Lung microvascular endothelial cell (primary cell): ENCODE data around the gene USP37. TPM values are rescaled to one million over a fixed set of nuclear protein-coding genes. Genes with fewer than 3 reads are reported as not detected.

ENCODE experiments used
- DNase-seq, 2 donors: peaks; one replicate each; pipeline versions ENCODE4 v3.0.0 to v3.0.0-alpha.2; 2010; ENCODE audit warnings: low read depth in 2 of 2
- total RNA-seq: library from RNA; depleted of rRNA; stranded (reverse); fragments of >200 nt; gene quantifications from 2 replicates; pipeline ENCODE4 v1.2.1, GENCODE V29; 2014

Gene USP37
- total RNA-seq: 4.8 and 8.9 TPM in 2 replicates

GRCh38 chr2:218568190-218569037, at the start of gene USP37, which contains the start of gene CNOT9:
USP37 (minus strand) TSS chr2:218568351; CDS start chr2:218558653, 9,698 bp downstream.
CNOT9 (plus strand) TSS chr2:218568839; CDS start chr2:218568955, 116 bp downstream.
- DNase-seq: peak; percentile 99

- no peak for DNase-seq
Measured at GRCh38 chr2:218615868-218616315, 47.7 kb upstream of the USP37 start.

- peak; percentile 59 to 78 for DNase-seq
Measured at GRCh38 chr2:218607436-218608115, 39.4 kb upstream of the USP37 start, which contains the start of gene PLCD4. PLCD4 (plus strand) TSS chr2:218607899; CDS start chr2:218615740, 7,841 bp downstream.

- DNase-seq: peak in 1 of 2 donors; percentile 32
Measured at GRCh38 chr2:218605432-218605831, 37.3 kb upstream of the USP37 start.

GRCh38 chr2:218585541-218585940, 17.4 kb upstream of the USP37 start:
- no peak for DNase-seq

- DNase-seq: no peak
Measured at GRCh38 chr2:218583983-218584850, 16.1 kb upstream of the USP37 start.

- peak in 1 of 2 donors; percentile 72 for DNase-seq
Measured at GRCh38 chr2:218582076-218582475, 13.9 kb upstream of the USP37 start.

- no peak for DNase-seq
Measured at GRCh38 chr2:218578272-218578877, 10.2 kb upstream of the USP37 start.

GRCh38 chr2:218577482-218578220, 9.5 kb upstream of the USP37 start:
- no peak for DNase-seq

- no peak for DNase-seq
Measured at GRCh38 chr2:218576854-218577253, 8.7 kb upstream of the USP37 start.

GRCh38 chr2:218570850-218571249, 2.7 kb upstream of the USP37 start:
- peak; percentile 58 to 73 for DNase-seq

GRCh38 chr2:218569661-218570500, 1.7 kb upstream of the USP37 start:
- peak; percentile 78 to 86 for DNase-seq

- peak; percentile 89 for DNase-seq
Measured at GRCh38 chr2:218569038-218569431, 884 bp upstream of the USP37 start.

- DNase-seq: peak in 1 of 2 donors; percentile 16
Measured at GRCh38 chr2:218567797-218568189, 358 bp downstream of the USP37 start.

GRCh38 chr2:218566296-218566695, 1.9 kb downstream of the USP37 start:
- no peak for DNase-seq

- DNase-seq: no peak
Measured at GRCh38 chr2:218564056-218564455, 4.1 kb downstream of the USP37 start.

GRCh38 chr2:218558986-218559385, 9.2 kb downstream of the USP37 start:
- no peak for DNase-seq

GRCh38 chr2:218557941-218558340, 10.2 kb downstream of the USP37 start:
- DNase-seq: peak; percentile 6 to 16

- no peak for DNase-seq
Measured at GRCh38 chr2:218555527-218555926, 12.6 kb downstream of the USP37 start.
